22Rv1 (cell line): ENCODE data around the gene MRPL21.

Source experiments
- H3K27ac ChIP-seq: fragments of 450-650 bp; 2 replicates; pipeline ENCODE4 v1.5.1; 2017
- CTCF ChIP-seq: fragments of 450-650 bp; IDR thresholded peaks from 2 replicates; pipeline ENCODE4 v1.5.1; 2017; ENCODE audit warnings: mild to moderate bottlenecking
- ZFX ChIP-seq: fragments of 450-650 bp; IDR thresholded peaks from 2 replicates; pipeline ENCODE4 v1.6.1; 2017; ENCODE audit warnings: antibody characterized with exemption, borderline replicate concordance

Gene MRPL21

GRCh38 chr11:68852628-68853027, 51.0 kb downstream of the MRPL21 start:
- TF ChIP-seq CTCF (no peak), ZFX (no peak)
- no peak overlapping the region for H3K27ac ChIP-seq

GRCh38 chr11:68848429-68848828, 55.2 kb downstream of the MRPL21 start:
- H3K27ac ChIP-seq, result no peak overlapping the region

GRCh38 chr11:68847395-68847794, 56.2 kb downstream of the MRPL21 start:
- H3K27ac ChIP-seq, result no peak overlapping the region
- TF ChIP-seq CTCF (no peak), ZFX (no peak)

More at GRCh38 chr11:68848429-68848828, 55.2 kb downstream of the MRPL21 start:
- TF ChIP-seq CTCF, result no peak
- no peak for TF ChIP-seq ZFX

GRCh38 chr11:68845351-68846002, 58.2 kb downstream of the MRPL21 start:
- H3K27ac ChIP-seq, result no peak overlapping the region
- TF ChIP-seq ZFX, result no peak
- no peak for TF ChIP-seq CTCF

GRCh38 chr11:68844801-68845200, 58.8 kb downstream of the MRPL21 start:
- no peak overlapping the region for H3K27ac ChIP-seq
- TF ChIP-seq CTCF, result no peak
- no peak for TF ChIP-seq ZFX

GRCh38 chr11:68844376-68844775, 59.3 kb downstream of the MRPL21 start:
- H3K27ac ChIP-seq, result no peak overlapping the region
- no peak for TF ChIP-seq ZFX
- TF ChIP-seq CTCF, result no peak

GRCh38 chr11:68843703-68844312, 59.8 kb downstream of the MRPL21 start:
- peak; percentile 76 for TF ChIP-seq CTCF
- no peak for TF ChIP-seq ZFX
- no peak overlapping the region for H3K27ac ChIP-seq
